Measurements from ENCODE around the gene PRTFDC1. TPM values are rescaled to one million over a fixed set of nuclear protein-coding genes. Genes with fewer than 3 reads are reported as not detected.

The PRTFDC1 gene
- total RNA-seq, 1 experiment from 2014 or later, result not detected

DNA sequence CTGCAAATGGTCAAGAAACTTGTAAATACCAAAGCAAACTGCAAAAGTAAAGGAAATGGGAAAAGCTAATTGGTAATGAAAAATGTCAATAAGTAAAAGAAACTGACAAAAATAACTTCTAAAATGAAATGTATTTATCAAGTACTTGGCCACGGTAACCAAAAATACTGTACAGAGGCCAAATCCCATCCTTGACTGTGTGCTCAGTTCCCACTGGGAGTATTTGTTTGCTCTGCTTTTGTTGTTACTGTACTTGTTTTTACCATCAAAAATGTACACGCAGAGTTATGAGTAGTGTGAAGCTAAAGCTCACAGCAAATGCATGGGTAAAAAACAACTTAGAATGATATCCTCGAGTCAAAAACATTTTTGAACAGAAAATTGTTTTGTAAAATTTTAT, 32.5 kb upstream of the PRTFDC1 start:
- ATAC-seq, result no peak
- Histone ChIP-seq H3K79me2 (ENCODE audit: insufficient read depth, low read length) (no peaks in the 10 kb centered on the region), H3K36me3 (ENCODE audit: control insufficient read depth in 1 of 2, insufficient read depth in 2 of 2, low read length in 2 of 2) (no peaks in the 10 kb centered on the region), H3K9me2 (ENCODE audit: insufficient read depth) (no peaks in the 10 kb centered on the region), H2AFZ (ENCODE audit: low read depth, low read length, poor library complexity, severe bottlenecking) (no peak overlapping the region), H3K4me2 (ENCODE audit: low read length) (no peak overlapping the region), H3K27me3 (ENCODE audit: insufficient read depth, low read length) (no peaks in the 10 kb centered on the region), H3K4me3 (replicated peaks in 1 of 2; ENCODE audit: low read depth in 1 of 2, low read length in 2 of 2) (no peak overlapping the region), H3K27ac (ENCODE audit: low read depth, low read length) (no peak overlapping the region), H3K4me1 (ENCODE audit: control insufficient read depth in 1 of 2, insufficient read depth in 2 of 2, low read length in 2 of 2) (no peaks in the 10 kb centered on the region), H3K9me3 (ENCODE audit: control insufficient read depth in 1 of 2, insufficient read depth in 1 of 2, low read depth in 1 of 2, low read length in 2 of 2) (no peaks in the 10 kb centered on the region), H3K9ac (ENCODE audit: low read length) (no peak overlapping the region), H4K20me1 (ENCODE audit: insufficient read depth) (no peaks in the 10 kb centered on the region)
- BruUV-seq (replicated peaks), result no TSS peak
- intact Hi-C loops (cut with micrococcal nuclease), result no loop called here
- RAD21 ChIA-PET (ENCODE audit: low non-redundant PET in 1 of 2, low total read pairs in 2 of 2, uncharacterized antibody in 2 of 2, unreplicated experiment in 2 of 2), result no interaction called here
- TF ChIP-seq, protein P1, sequence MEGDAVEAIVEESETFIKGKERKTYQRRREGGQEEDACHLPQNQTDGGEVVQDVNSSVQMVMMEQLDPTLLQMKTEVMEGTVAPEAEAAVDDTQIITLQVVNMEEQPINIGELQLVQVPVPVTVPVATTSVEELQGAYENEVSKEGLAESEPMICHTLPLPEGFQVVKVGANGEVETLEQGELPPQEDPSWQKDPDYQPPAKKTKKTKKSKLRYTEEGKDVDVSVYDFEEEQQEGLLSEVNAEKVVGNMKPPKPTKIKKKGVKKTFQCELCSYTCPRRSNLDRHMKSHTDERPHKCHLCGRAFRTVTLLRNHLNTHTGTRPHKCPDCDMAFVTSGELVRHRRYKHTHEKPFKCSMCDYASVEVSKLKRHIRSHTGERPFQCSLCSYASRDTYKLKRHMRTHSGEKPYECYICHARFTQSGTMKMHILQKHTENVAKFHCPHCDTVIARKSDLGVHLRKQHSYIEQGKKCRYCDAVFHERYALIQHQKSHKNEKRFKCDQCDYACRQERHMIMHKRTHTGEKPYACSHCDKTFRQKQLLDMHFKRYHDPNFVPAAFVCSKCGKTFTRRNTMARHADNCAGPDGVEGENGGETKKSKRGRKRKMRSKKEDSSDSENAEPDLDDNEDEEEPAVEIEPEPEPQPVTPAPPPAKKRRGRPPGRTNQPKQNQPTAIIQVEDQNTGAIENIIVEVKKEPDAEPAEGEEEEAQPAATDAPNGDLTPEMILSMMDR (IDR thresholded peaks at IDR 0.05 in 2 of 3, conservative IDR thresholded peaks at IDR 0.05 in 1 of 3; ENCODE audit: borderline replicate concordance in 1 of 3, insufficient read depth in 1 of 3, low read depth in 2 of 3, low read length in 2 of 3), result no peak
- TF ChIP-seq, protein P2, sequence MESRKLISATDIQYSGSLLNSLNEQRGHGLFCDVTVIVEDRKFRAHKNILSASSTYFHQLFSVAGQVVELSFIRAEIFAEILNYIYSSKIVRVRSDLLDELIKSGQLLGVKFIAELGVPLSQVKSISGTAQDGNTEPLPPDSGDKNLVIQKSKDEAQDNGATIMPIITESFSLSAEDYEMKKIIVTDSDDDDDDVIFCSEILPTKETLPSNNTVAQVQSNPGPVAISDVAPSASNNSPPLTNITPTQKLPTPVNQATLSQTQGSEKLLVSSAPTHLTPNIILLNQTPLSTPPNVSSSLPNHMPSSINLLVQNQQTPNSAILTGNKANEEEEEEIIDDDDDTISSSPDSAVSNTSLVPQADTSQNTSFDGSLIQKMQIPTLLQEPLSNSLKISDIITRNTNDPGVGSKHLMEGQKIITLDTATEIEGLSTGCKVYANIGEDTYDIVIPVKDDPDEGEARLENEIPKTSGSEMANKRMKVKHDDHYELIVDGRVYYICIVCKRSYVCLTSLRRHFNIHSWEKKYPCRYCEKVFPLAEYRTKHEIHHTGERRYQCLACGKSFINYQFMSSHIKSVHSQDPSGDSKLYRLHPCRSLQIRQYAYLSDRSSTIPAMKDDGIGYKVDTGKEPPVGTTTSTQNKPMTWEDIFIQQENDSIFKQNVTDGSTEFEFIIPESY (IDR thresholded peaks at IDR 0.05; ENCODE audit: extremely low read depth, insufficient replicate concordance, low read length), result no peak
- TF ChIP-seq SRF (IDR thresholded peaks at IDR 0.05; ENCODE audit: low read depth), result no peak
- TF ChIP-seq EGR1 (IDR thresholded peaks at IDR 0.05; ENCODE audit: low read depth), result no peak
- TF ChIP-seq JUND (IDR thresholded peaks at IDR 0.05), result no peak
- TF ChIP-seq YY1 (IDR thresholded peaks at IDR 0.05; ENCODE audit: extremely low read depth, insufficient replicate concordance, low read depth, low read length), result no peak
- no peak for TF ChIP-seq ZFX (IDR thresholded peaks at IDR 0.05)
- TF ChIP-seq FOSL1 (IDR thresholded peaks at IDR 0.05; ENCODE audit: low read depth), result no peak
- POLR2A ChIA-PET, result no interaction called here
- DNase-seq (ENCODE audit: low read depth, low spot score), result no peak
- CTCF ChIA-PET, result no interaction called here

Measured in HCT116 (cell line).